Renal cortical epithelial cell (primary cell): ENCODE results near the gene PHF5A. TPM values are rescaled to one million over a fixed set of nuclear protein-coding genes. Genes with fewer than 3 reads are reported as not detected.
A peak's percentile ranks its signal among the peaks of the same experiment; 100 is the strongest.

Experiments
- DNase-seq: peaks from one replicate; pipeline ENCODE4 v3.0.0-alpha.2; 2011; ENCODE audit warnings: low read depth
- total RNA-seq: library from RNA; depleted of rRNA; stranded (reverse); fragments of >200 nt; gene quantifications from 2 replicates; pipeline ENCODE4 v1.2.3, GENCODE V29; 2014

Gene PHF5A
- total RNA-seq, 1 donor from 2014 or later: 39.6 TPM

GRCh38 chr22:41417622-41418390 is 50.7 kb downstream of the PHF5A start:
- peak; percentile 68 for DNase-seq

DNA sequence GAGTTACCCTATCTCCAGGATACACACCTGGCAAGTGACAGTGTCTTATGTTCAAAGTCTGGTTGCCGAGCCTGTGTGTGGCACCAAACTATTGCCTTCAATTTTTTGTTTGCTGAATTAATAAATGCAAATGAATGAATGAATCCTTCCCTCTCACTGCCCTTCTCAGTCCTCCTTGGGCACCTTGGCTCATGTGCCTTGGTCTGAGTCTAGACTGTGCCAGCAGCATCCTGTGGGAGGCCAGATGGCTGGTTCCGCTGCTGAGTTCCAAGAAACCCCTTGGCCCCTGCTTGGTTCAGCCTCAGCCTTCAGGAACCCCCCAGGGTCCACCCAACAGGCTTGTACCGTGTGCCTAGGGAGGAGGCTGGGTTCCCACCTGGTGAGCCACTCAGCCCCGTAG is 52.9 kb downstream of the PHF5A start:
- DNase-seq: no peak

DNA sequence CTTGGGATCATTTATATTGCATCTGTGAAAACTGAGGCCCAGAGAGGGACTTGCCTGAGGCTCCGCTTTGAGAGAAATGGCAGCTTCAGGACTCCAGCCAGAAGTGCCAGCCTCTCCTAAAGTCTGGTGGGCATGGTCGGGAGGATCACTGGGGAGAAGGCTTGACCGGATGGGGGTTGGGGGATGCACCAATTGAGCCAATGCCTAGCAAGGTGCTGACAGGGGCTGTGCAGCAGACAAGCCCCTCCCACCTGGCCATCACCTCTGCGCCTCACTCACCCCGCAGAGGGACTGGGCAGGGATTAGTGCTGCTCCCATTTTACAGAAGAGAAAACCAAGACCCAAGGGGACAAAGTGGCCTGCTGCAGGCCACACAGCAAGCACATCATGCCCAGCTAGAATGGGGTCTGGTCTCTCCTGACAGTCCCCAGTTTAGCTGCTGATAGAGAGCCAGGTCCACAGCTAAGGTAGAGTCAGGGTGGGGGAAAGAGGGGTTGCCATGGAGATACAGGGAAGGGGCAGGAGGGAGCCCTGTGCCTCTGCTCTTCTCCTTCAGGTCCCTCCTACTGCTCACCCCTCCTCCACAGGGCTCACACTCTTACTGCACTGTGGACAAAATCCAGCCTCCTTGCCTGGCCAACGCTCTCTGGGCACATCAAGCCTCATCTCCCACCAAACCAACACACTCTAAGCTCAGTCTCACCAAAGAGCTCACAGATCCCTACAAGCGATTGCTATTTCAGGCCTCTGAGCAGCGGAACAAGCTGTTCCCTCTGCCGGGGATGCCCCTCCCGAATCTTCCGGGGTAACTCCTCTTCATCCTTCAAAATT is 57.3 kb downstream of the PHF5A start:
- DNase-seq: no peak

DNA sequence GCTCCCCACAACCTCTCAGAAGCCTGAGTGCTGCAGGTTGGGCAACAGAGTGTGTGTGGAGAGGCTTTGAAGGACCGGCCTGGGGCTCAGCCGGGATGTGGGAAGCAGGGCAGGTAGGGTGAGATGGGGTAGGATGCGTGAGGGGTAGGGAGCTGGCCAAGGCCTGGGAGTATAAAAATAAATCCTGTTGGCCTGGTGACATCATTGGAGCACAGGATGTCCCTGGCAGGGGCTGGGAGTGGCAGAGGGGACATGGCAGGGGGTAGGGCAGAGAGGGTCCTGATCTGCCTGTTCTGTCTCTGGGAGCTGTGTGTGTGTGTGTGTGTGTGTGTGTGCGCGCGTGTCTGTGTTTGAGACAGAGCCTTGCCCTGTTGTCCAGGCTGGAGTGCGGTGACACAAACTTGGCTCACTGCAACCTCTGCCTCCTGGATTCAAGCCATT is 58.2 kb downstream of the PHF5A start:
- no peak for DNase-seq

Other genes starting within 250 kb of the PHF5A start
- gene CHADL, start 227.8 kb downstream of the PHF5A start, total RNA-seq: 0.85 and 0.87 TPM in 2 replicates
- gene RANGAP1, start 182.5 kb downstream of the PHF5A start, total RNA-seq: 78.8 and 110 TPM in 2 replicates
- 44.3 and 124 TPM in 2 replicates for gene ZC3H7B, start 167.2 kb downstream of the PHF5A start, total RNA-seq
- 2.3 and 7.6 TPM in 2 replicates for gene TEF, start 86.8 kb downstream of the PHF5A start, total RNA-seq
- 12.2 and 35.9 TPM in 2 replicates for gene TOB2, start 21.9 kb downstream of the PHF5A start, total RNA-seq
- gene ACO2, start 425 bp upstream of the PHF5A start, total RNA-seq: 54.2 and 141 TPM in 2 replicates
- 17.4 and 38.8 TPM in 2 replicates for gene POLR3H, start 75.8 kb upstream of the PHF5A start, total RNA-seq
- gene CSDC2, start 92.3 kb upstream of the PHF5A start, total RNA-seq: 0.69 and 3.2 TPM in 2 replicates
- 9.9 and 14.6 TPM in 2 replicates for gene PMM1, start 121.1 kb upstream of the PHF5A start, total RNA-seq
- gene DESI1, start 152.4 kb upstream of the PHF5A start, total RNA-seq: 17.5 and 27.8 TPM in 2 replicates
- 320 and 484 TPM in 2 replicates for gene XRCC6, start 152.6 kb upstream of the PHF5A start, total RNA-seq
- gene SNU13, start 220.2 kb upstream of the PHF5A start, total RNA-seq: 92.2 and 104 TPM in 2 replicates
- 0.10 and 0.52 TPM in 2 replicates for gene MEI1, start 230.8 kb upstream of the PHF5A start, total RNA-seq